Sigmoid colon (tissue), 7 donors: ENCODE data around the gene ZMYND15. TPM values are rescaled to one million over a fixed set of nuclear protein-coding genes. Genes with fewer than 3 reads are reported as not detected.

Experiments used
- DNase-seq: peaks from one replicate; pipeline ENCODE4 v3.0.0-alpha.2; 2019
- H3K27ac ChIP-seq, 4 donors: fragments of 200-600 bp; sonication (generic); one replicate each; pipeline ENCODE4 v1.5.1; 2016 to 2019; ENCODE audit warnings: mild to moderate bottlenecking in 1 of 4
- H3K27me3 ChIP-seq, 3 donors: fragments of 200-600 bp; sonication (generic); one replicate each; pipeline ENCODE4 v1.5.1; 2019; ENCODE audit warnings: mild to moderate bottlenecking in 1 of 3
- H3K36me3 ChIP-seq, 4 donors: fragments of 200-600 bp; sonication (generic); one replicate each; pipeline ENCODE4 v1.5.1; 2016 to 2019
- H3K4me1 ChIP-seq, 4 donors: fragments of 200-600 bp; sonication (generic); one replicate each; pipeline ENCODE4 v1.5.1; 2017 to 2019
- H3K4me3 ChIP-seq, 4 donors: fragments of 200-600 bp; sonication (generic); one replicate each; pipeline ENCODE4 v1.5.1; 2017 to 2019; ENCODE audit warnings: mild to moderate bottlenecking in 2 of 4, moderate library complexity in 1 of 4
- H3K9me3 ChIP-seq, 4 donors: fragments of 200-600 bp in 3 of 4; sonication (generic) in 3 of 4; one replicate each; pipeline versions ENCODE4 v1.5.1 to v1.6.1; 2013 to 2019
- EP300 ChIP-seq, 4 donors: sonication (generic); formaldehyde crosslinking; IDR thresholded peaks; one replicate each; pipeline ENCODE4 v1.6.1; 2017; ENCODE audit warnings: antibody characterized with exemption in 4 of 4
- POLR2A ChIP-seq, 2 donors: fragments of 450-650 bp; IDR thresholded peaks; one replicate each; pipeline ENCODE4 v1.6.1; 2016; ENCODE audit warnings: antibody characterized with exemption in 2 of 2, mild to moderate bottlenecking in 2 of 2, moderate library complexity in 2 of 2
- POLR2AphosphoS5 ChIP-seq, 4 donors: sonication (generic); formaldehyde crosslinking; IDR thresholded peaks; one replicate each; pipeline ENCODE4 v1.6.1; 2017; ENCODE audit warnings: antibody characterized with exemption in 4 of 4
- WGBS, 2 donors: extraction: QIAGEN DNeasy Blood & Tissue Kit; methylation state at CpG; one replicate each; pipeline ENCODE4 v1.1.7; 2013; 5-methylcytosine and 5-hydroxymethylcytosine counted together
- intact Hi-C: fragments of 100-400 bp; cut with DNase I; formaldehyde crosslinking; loops from one replicate; pipeline ENCODE4 v1.15.1; 2023
- polyA plus RNA-seq, 3 donors: library from polyadenylated mRNA; stranded (reverse); fragments of 200-250 nt; gene quantifications; one replicate each; pipeline ENCODE4 v1.2.3, GENCODE V29; 2013
- total RNA-seq, 4 donors: library from RNA; depleted of rRNA; stranded (reverse); fragments of >200 nt; gene quantifications; one replicate each; pipeline ENCODE4 v1.1.0, GENCODE V29; 2016
- TF ChIP-seq, protein P1 (sequence below), 4 experiments: fragments of 450-650 bp in 3 of 4; fragments of 200-600 bp in 1 of 4; IDR thresholded peaks; one replicate each; pipeline ENCODE4 v1.5.1; 2016 to 2019; ENCODE audit warnings: antibody characterized with exemption in 4 of 4, mild to moderate bottlenecking in 3 of 4, moderate library complexity in 2 of 4
- donor health status: healthy with polysubstance abuse.
- donor health status: Bipolar disorder and iron deficiency.
- donor health status: healthy.

Gene ZMYND15
- total and polyA plus RNA-seq, 7 donors, result 0.36 to 1.2 (median 0.55) TPM; not detected in 2

DNA sequence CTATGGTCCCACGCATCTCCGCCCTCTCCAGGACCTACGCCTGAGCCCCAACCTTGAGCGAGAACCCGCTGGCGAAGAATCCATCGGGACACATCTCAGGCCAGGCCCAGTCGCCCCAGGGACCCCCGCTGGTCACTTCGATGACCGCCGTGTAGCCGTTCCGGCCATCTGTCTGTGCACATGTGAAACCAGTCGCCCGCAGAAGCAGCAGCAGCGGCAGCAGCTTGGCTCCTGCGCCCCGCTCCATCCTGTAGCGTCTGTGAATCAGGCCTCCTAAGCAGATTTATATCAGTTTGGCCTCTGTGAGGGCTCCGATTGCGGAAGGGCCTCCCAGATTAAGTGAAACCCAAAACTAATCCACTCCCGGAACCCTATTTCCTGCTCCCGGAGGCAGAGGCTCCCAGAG, 46.5 kb downstream of the ZMYND15 start, which contains the start of gene VMO1:
Gene VMO1 (minus strand): TSS at position 259 of the 406 bp plus-strand sequence. CDS start 12 bp downstream, at position 247.
- Histone ChIP-seq H3K4me1 (peaks cover 0 to 50% (median 45%) of the 10 kb centered on the region in 4 donors), H3K36me3 (no peaks in the 10 kb centered on the region), H3K27me3 (peaks cover 9 to 49% (median 18%) of the 10 kb centered on the region in 3 donors), H3K9me3 (no peaks in the 10 kb centered on the region), H3K4me3 (peak within 1 kb of the TSS; percentile 0 to 44 (median 34)), H3K27ac (peak within 1 kb of the TSS in 3 of 4 donors; percentile 21 to 54 (median 27))
- intact Hi-C loops, result loop anchor here (2.0 to 5.0 kb wide), 3 partner anchors 47 to 201 kb away; partner anchors contain the start of genes ARRB2, CAMTA2, CXCL16 and ZMYND15
- DNase-seq, result peak; percentile 74
- WGBS, 2 donors, result 10 to 24% methylated on average over 24 of the region's 24 CpGs
- TF ChIP-seq POLR2AphosphoS5 (IDR thresholded peaks at IDR 0.05), result peak in 1 of 4 donors; percentile 20
- TF ChIP-seq POLR2A (IDR thresholded peaks at IDR 0.05), result no peak

GRCh38 chr17:4786516-4786915, 46.9 kb downstream of the ZMYND15 start:
- TF ChIP-seq POLR2A (IDR thresholded peaks at IDR 0.05) (no peak), EP300 (IDR thresholded peaks at IDR 0.05) (no peak), POLR2AphosphoS5 (IDR thresholded peaks at IDR 0.05) (no peak)
- TF ChIP-seq, protein P1, sequence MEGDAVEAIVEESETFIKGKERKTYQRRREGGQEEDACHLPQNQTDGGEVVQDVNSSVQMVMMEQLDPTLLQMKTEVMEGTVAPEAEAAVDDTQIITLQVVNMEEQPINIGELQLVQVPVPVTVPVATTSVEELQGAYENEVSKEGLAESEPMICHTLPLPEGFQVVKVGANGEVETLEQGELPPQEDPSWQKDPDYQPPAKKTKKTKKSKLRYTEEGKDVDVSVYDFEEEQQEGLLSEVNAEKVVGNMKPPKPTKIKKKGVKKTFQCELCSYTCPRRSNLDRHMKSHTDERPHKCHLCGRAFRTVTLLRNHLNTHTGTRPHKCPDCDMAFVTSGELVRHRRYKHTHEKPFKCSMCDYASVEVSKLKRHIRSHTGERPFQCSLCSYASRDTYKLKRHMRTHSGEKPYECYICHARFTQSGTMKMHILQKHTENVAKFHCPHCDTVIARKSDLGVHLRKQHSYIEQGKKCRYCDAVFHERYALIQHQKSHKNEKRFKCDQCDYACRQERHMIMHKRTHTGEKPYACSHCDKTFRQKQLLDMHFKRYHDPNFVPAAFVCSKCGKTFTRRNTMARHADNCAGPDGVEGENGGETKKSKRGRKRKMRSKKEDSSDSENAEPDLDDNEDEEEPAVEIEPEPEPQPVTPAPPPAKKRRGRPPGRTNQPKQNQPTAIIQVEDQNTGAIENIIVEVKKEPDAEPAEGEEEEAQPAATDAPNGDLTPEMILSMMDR (IDR thresholded peaks at IDR 0.05), result no peak
- intact Hi-C loops, result loop anchor here (2.0 to 5.0 kb wide), 3 partner anchors 48 to 201 kb away; partner anchors contain the start of genes ARRB2, CAMTA2, CXCL16 and ZMYND15
- Histone ChIP-seq H3K27me3 (peaks cover 7 to 45% (median 17%) of the 10 kb centered on the region in 3 donors), H3K4me1 (peaks cover 0 to 50% (median 45%) of the 10 kb centered on the region in 4 donors), H3K27ac (peak overlapping the region in 1 of 4 donors; percentile 27), H3K36me3 (no peaks in the 10 kb centered on the region), H3K9me3 (no peaks in the 10 kb centered on the region), H3K4me3 (peak overlapping the region in 3 of 4 donors; percentile 26 to 44 (median 41))
- DNase-seq, result no peak
- 17 to 22% methylated on average over 6 of the region's 6 CpGs for WGBS, 2 donors

DNA sequence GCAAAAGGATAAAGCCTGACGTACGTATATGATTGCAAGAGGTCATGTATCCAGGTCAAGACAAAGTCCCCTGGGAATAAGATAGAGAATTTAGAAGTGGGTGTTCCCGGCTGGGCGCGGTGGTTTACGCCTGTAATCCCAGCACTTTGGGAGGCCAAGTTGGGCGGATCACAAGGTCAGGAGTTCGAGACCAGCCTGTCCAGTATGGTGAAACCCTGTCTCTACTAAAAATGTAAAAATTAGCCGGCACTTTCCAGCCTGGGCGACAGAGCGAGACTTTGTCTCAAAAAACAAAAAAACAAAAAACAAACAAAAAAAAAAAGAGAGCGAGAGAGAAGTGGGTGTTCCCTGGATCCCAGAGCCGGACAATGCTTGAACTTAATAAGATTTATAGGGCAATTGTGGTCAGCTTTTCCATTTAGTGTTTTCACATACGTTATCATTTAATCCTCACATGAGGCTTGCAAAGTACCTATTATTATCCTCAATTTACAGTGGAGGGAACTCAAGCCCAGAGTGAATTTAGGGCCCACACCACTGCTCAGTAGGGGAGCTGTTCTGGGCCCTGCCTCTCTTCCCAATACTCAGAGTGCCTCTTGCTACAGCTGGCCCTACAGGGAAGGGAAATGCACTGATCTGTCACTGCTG, 48.6 kb downstream of the ZMYND15 start:
- no peak for DNase-seq
- Histone ChIP-seq H3K4me3 (peak overlapping the region in 1 of 4 donors; percentile 76), H3K36me3 (no peaks in the 10 kb centered on the region), H3K9me3 (no peaks in the 10 kb centered on the region), H3K27me3 (peaks cover 0 to 27% (median 0%) of the 10 kb centered on the region in 3 donors), H3K4me1 (peaks cover 0 to 50% (median 45%) of the 10 kb centered on the region in 4 donors), H3K27ac (peak overlapping the region in 2 of 4 donors; percentile 96 to 99)
- intact Hi-C loops, result loop anchor here (5.0 kb wide), 1 partner anchor 199 kb away; the partner anchor contains the start of gene CAMTA2
- 57 to 75% methylated on average over 14 of the region's 14 CpGs for WGBS, 2 donors
- TF ChIP-seq POLR2A (IDR thresholded peaks at IDR 0.05) (no peak), POLR2AphosphoS5 (IDR thresholded peaks at IDR 0.05) (no peak), EP300 (IDR thresholded peaks at IDR 0.05) (no peak)

DNA sequence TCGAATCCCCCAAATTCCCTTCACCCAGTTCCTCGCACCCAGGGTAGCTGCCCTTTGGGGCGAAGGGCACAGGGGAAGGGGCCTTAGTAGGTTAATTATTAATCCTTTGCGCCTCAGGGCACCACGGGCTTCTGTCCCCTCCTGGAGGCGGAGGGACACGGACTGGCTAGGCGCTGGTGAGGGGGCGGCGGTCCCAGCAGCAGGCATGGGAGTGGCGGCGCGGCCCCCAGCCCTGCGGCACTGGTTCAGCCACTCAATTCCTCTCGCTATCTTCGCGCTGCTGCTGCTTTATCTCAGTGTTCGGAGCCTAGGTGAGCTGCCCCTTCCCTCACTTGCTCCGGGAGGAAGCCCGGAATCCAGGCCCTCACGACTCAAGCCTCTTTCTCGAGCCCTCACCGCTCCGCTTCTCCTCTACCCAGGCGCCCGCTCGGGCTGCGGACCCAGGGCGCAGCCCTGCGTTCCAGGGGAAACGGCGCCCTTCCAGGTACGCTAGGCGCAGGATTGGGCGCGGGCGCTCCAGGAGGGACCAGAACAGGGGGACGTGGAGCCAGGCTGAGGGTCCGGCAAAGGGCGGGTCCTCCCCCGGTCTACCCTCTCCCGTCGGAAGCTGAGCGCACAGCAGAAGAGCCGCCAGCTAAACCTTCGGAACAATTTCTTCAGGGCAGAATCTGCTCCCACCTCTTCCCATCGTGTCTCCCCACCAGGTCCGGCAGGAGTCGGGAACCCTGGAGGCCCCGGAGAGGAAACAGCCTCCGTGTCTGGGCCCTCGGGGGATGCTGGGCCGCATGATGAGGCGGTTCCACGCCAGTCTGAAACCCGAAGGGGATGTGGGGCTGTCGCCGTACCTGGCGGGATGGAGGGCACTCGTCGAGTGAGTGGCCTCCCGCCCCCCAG, 49.4 kb downstream of the ZMYND15 start, which contains the start of gene GLTPD2:
Gene GLTPD2 (plus strand): TSS at position 158 of the 894 bp plus-strand sequence. CDS start 48 bp downstream, at position 206.
- Histone ChIP-seq H3K4me1 (peaks cover 0 to 50% (median 45%) of the 10 kb centered on the region in 4 donors), H3K27me3 (peaks cover 0 to 20% (median 0%) of the 10 kb centered on the region in 3 donors), H3K4me3 (peak within 1 kb of the TSS; percentile 59 to 77 (median 72)), H3K27ac (peak within 1 kb of the TSS; percentile 95 to 99 (median 96)), H3K36me3 (no peaks in the 10 kb centered on the region), H3K9me3 (no peaks in the 10 kb centered on the region)
- TF ChIP-seq, protein P1 (IDR thresholded peaks at IDR 0.05), result no peak
- TF ChIP-seq POLR2AphosphoS5 (IDR thresholded peaks at IDR 0.05) (no peak), POLR2A (IDR thresholded peaks at IDR 0.05) (no peak), EP300 (IDR thresholded peaks at IDR 0.05) (no peak)
- intact Hi-C loops, result loop anchor here (1.0 to 5.0 kb wide), 2 partner anchors 100 to 198 kb away; partner anchors contain the start of gene CAMTA2
- WGBS, 2 donors, result 10 to 19% methylated on average over 62 of the region's 62 CpGs
- no peak for DNase-seq

DNA sequence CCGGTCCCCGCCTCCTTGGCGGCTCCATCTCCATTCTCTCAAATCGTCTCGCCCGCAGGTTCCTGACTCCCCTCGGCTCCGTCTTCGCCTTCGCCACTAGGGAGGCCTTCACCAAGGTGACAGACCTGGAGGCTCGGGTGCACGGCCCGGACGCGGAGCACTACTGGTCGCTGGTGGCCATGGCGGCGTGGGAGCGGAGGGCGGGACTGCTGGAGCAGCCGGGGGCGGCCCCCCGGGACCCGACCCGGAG, 50.0 kb downstream of the ZMYND15 start:
- intact Hi-C loops, result loop anchor here (1.0 to 5.0 kb wide), 2 partner anchors 100 to 198 kb away; partner anchors contain the start of gene CAMTA2
- H3K27ac ChIP-seq, result peak overlapping the region; percentile 95 to 99 (median 96)
- TF ChIP-seq, protein P1 (IDR thresholded peaks at IDR 0.05), result no peak
- TF ChIP-seq POLR2A (IDR thresholded peaks at IDR 0.05), result no peak
- no peak for TF ChIP-seq EP300 (IDR thresholded peaks at IDR 0.05)
- TF ChIP-seq POLR2AphosphoS5 (IDR thresholded peaks at IDR 0.05), result no peak
- DNase-seq, result no peak
- peaks cover 0 to 14% (median 0%) of the 10 kb centered on the region in 3 donors for H3K27me3 ChIP-seq
- peaks cover 0 to 50% (median 45%) of the 10 kb centered on the region in 4 donors for H3K4me1 ChIP-seq
- H3K4me3 ChIP-seq, result peak overlapping the region; percentile 59 to 77 (median 72)
- WGBS, 2 donors, result 0% methylated on average over 25 of the region's 25 CpGs
- no peaks in the 10 kb centered on the region for H3K9me3 ChIP-seq
- no peaks in the 10 kb centered on the region for H3K36me3 ChIP-seq
